ENCODE data around the gene SLC35E3. TPM values are rescaled to one million over a fixed set of nuclear protein-coding genes. Genes with fewer than 3 reads are reported as not detected.
"Not testable (repeated sequence)": the region's sequence is repeated elsewhere in the genome, so short reads cannot be mapped to it uniquely, and the experiment has no call there.

The SLC35E3 gene
- total RNA-seq, 2 donors from 2014 or later, result 6.8 to 7.1 TPM

GRCh38 chr12:68800294-68800693 is 54.3 kb downstream of the SLC35E3 start:
- intact Hi-C loops (cut with DNase I), result loop anchor here (10.0 kb wide), 1 partner anchor 55 kb away; the partner anchor contains the start of gene SLC35E3
- H3K27ac ChIP-seq, result peak overlapping the region; percentile 21
- H3K27me3 ChIP-seq, result no peaks in the 10 kb centered on the region
- no peaks in the 10 kb centered on the region for H3K36me3 ChIP-seq
- no peak overlapping the region for H3K4me3 ChIP-seq
- no peak for TF ChIP-seq CTCF (IDR thresholded peaks at IDR 0.05)
- H3K9me3 ChIP-seq, result no peaks in the 10 kb centered on the region
- H3K4me1 ChIP-seq, result peaks cover 8% of the 10 kb centered on the region
- no peak overlapping the region for H3K9ac ChIP-seq (ENCODE audit: low read depth in 2 of 2, low read length in 2 of 2)
- DNase-seq, result peak; percentile 36

GRCh38 chr12:68801124-68801523 is 55.1 kb downstream of the SLC35E3 start:
- H3K27ac ChIP-seq, result peak overlapping the region; percentile 55
- H3K9me3 ChIP-seq; H3K4me3 ChIP-seq; H3K9ac ChIP-seq (ENCODE audit: low read depth in 2 of 2, low read length in 2 of 2); DNase-seq; H3K4me1 ChIP-seq; H3K36me3 ChIP-seq; H3K27me3 ChIP-seq: not testable (repeated sequence)
- intact Hi-C loops (cut with DNase I), result loop anchor here (10.0 kb wide), 1 partner anchor 56 kb away; the partner anchor contains the start of gene SLC35E3

- intact Hi-C loops (cut with DNase I), result loop anchor here (10.0 kb wide), 1 partner anchor 58 kb away; the partner anchor contains the start of gene SLC35E3
- not testable (repeated sequence) for H3K4me3 ChIP-seq, H3K4me1 ChIP-seq, H3K27me3 ChIP-seq, DNase-seq, H3K9me3 ChIP-seq, H3K36me3 ChIP-seq
- Histone ChIP-seq H3K9ac (ENCODE audit: low read depth in 2 of 2, low read length in 2 of 2) (peak overlapping the region in 1 of 2 donors; percentile 46), H3K27ac (peak overlapping the region; percentile 55)
Observed at GRCh38 chr12:68802372-68802745, 56.4 kb downstream of the SLC35E3 start.

- not testable (repeated sequence) for H3K4me1 ChIP-seq; H3K4me3 ChIP-seq; H3K9ac ChIP-seq (ENCODE audit: low read depth in 2 of 2, low read length in 2 of 2); H3K9me3 ChIP-seq; H3K27ac ChIP-seq; H3K27me3 ChIP-seq; DNase-seq; H3K36me3 ChIP-seq
- intact Hi-C loops (cut with DNase I), result loop anchor here (10.0 kb wide), 1 partner anchor 58 kb away; the partner anchor contains the start of gene SLC35E3
Observed at GRCh38 chr12:68802911-68803651, 57.1 kb downstream of the SLC35E3 start.

GRCh38 chr12:68803948-68804656 is 58.1 kb downstream of the SLC35E3 start:
- H3K9me3 ChIP-seq, result no peaks in the 10 kb centered on the region

GRCh38 chr12:68804657-68805591 is 58.9 kb downstream of the SLC35E3 start:
- Histone ChIP-seq H3K27me3 (no peaks in the 10 kb centered on the region), H3K9ac (ENCODE audit: low read depth in 2 of 2, low read length in 2 of 2) (no peak overlapping the region), H3K27ac (no peak overlapping the region), H3K9me3 (no peaks in the 10 kb centered on the region), H3K4me1 (peaks cover 8% of the 10 kb centered on the region), H3K36me3 (no peaks in the 10 kb centered on the region), H3K4me3 (no peak overlapping the region)
- intact Hi-C loops (cut with DNase I), result loop anchor here (10.0 kb wide), 1 partner anchor 60 kb away; the partner anchor contains the start of gene SLC35E3
- DNase-seq, result no peak
- TF ChIP-seq CTCF (IDR thresholded peaks at IDR 0.05), result no peak

More at GRCh38 chr12:68803948-68804656, 58.1 kb downstream of the SLC35E3 start:
- Histone ChIP-seq H3K27ac (no peak overlapping the region), H3K4me3 (no peak overlapping the region), H3K36me3 (no peaks in the 10 kb centered on the region), H3K9ac (ENCODE audit: low read depth in 2 of 2, low read length in 2 of 2) (no peak overlapping the region), H3K27me3 (no peaks in the 10 kb centered on the region), H3K4me1 (peaks cover 8% of the 10 kb centered on the region)
- intact Hi-C loops (cut with DNase I), result loop anchor here (10.0 kb wide), 1 partner anchor 59 kb away; the partner anchor contains the start of gene SLC35E3
- no peak for TF ChIP-seq CTCF (IDR thresholded peaks at IDR 0.05)
- no peak for DNase-seq

All from colonic mucosa (tissue), 4 donors.